AG04450 (cell line): ENCODE data around the gene SETD1A. TPM values are rescaled to one million over a fixed set of nuclear protein-coding genes. Genes with fewer than 3 reads are reported as not detected.
A peak's percentile ranks its signal among the peaks of the same experiment; 100 is the strongest.

Source experiments
- CTCF ChIA-PET: fragments of 300-600, 350-600 bp; formaldehyde crosslinking; extraction: SDS; loops from one replicate; lab custom pipeline; 2022; ENCODE audit warnings: antibody characterized with exemption, inconsistent platforms; lab: Charles Lee
- POLR2A ChIA-PET: fragments of 350-600 bp; formaldehyde crosslinking; extraction: SDS; loops from one replicate; lab custom pipeline; 2021; ENCODE audit warnings: antibody characterized with exemption, inconsistent platforms; lab: Yijun Ruan, JAX
- DNase-seq: peaks from one replicate; pipeline ENCODE4 v3.0.0-alpha.2; 2011; ENCODE audit warnings: low read depth, low spot score
- H3K27ac ChIP-seq: one replicate; pipeline ENCODE4 v1.5.1; 2012; ENCODE audit warnings: low read depth, low read length, control low read depth
- H3K27me3 ChIP-seq: one replicate; pipeline ENCODE4 v1.6.0; 2012; ENCODE audit warnings: low read length; ENCODE audit not compliant: control insufficient read depth, insufficient read depth
- H3K4me3 ChIP-seq: 2 replicates; pipeline ENCODE4 v1.5.1; 2011; ENCODE audit warnings: mild to moderate bottlenecking, low read depth, low read length, control low read depth
- H3K9me3 ChIP-seq: 2 replicates; pipeline ENCODE4 v1.5.1; 2012; ENCODE audit warnings: low read length; ENCODE audit not compliant: control insufficient read depth, insufficient read depth
- CTCF ChIP-seq: IDR thresholded peaks from 2 replicates; pipeline ENCODE4 v1.5.1; 2011; ENCODE audit warnings: low read depth, low read length, control low read depth, inconsistent platforms
- polyA plus RNA-seq: library from polyadenylated mRNA; depleted of rRNA; stranded (reverse); fragments of >200 nt; gene quantifications from 2 replicates; pipeline ENCODE4 v1.2.3, GENCODE V29; 2011

Gene SETD1A
- polyA plus RNA-seq, 1 experiment: 1.1 TPM

GRCh38 chr16:30972872-30973271, 15.3 kb downstream of the SETD1A start:
- Histone ChIP-seq H3K4me3 (no peak overlapping the region), H3K27ac (no peak overlapping the region), H3K9me3 (no peaks in the 10 kb centered on the region), H3K27me3 (no peaks in the 10 kb centered on the region)
- TF ChIP-seq CTCF: 0 out of 2 replicates have a peak, but pooled peaks have one; percentile 26
- POLR2A ChIA-PET: no interaction called here
- CTCF ChIA-PET: interaction anchor here (0.7 kb wide), 1 partner anchor 169 kb away, joined by 5 read pairs; no protein-coding TSS in a partner anchor
- DNase-seq: no peak

GRCh38 chr16:30974348-30974747, 16.8 kb downstream of the SETD1A start:
- POLR2A ChIA-PET: no interaction called here
- TF ChIP-seq CTCF: no peak
- CTCF ChIA-PET: interaction anchor here (0.9 kb wide), 1 partner anchor 10 kb away, joined by 4 read pairs; no protein-coding TSS in a partner anchor
- H3K27me3 ChIP-seq: no peaks in the 10 kb centered on the region
- no peak overlapping the region for H3K4me3 ChIP-seq
- no peak overlapping the region for H3K27ac ChIP-seq
- no peaks in the 10 kb centered on the region for H3K9me3 ChIP-seq
- no peak for DNase-seq

- no peaks in the 10 kb centered on the region for H3K9me3 ChIP-seq
- ChIA-PET POLR2A (no interaction called here), CTCF (interaction anchor here (1.5 kb wide), 1 partner anchor 8 kb away, joined by 4 read pairs; the partner anchor contains the start of gene HSD3B7)
- DNase-seq: no peak
- H3K27ac ChIP-seq: no peak overlapping the region
- no peak for TF ChIP-seq CTCF
- no peaks in the 10 kb centered on the region for H3K27me3 ChIP-seq
- H3K4me3 ChIP-seq: no peak overlapping the region
Observed at GRCh38 chr16:30976486-30976885, 18.9 kb downstream of the SETD1A start.

GRCh38 chr16:30977502-30977901, 19.9 kb downstream of the SETD1A start:
- Histone ChIP-seq H3K27ac (no peak overlapping the region), H3K27me3 (no peaks in the 10 kb centered on the region), H3K9me3 (no peaks in the 10 kb centered on the region), H3K4me3 (no peak overlapping the region)
- peak; percentile 30 for TF ChIP-seq CTCF
- CTCF ChIA-PET: interaction anchor here (0.6 kb wide), 1 partner anchor 263 kb away, joined by 3 read pairs; no protein-coding TSS in a partner anchor
- POLR2A ChIA-PET: interaction anchor here (0.6 kb wide), 1 partner anchor 18 kb away, joined by 3 read pairs; no protein-coding TSS in a partner anchor
- DNase-seq: no peak

- Histone ChIP-seq H3K9me3 (no peaks in the 10 kb centered on the region), H3K27ac (no peak overlapping the region), H3K27me3 (no peaks in the 10 kb centered on the region), H3K4me3 (no peak overlapping the region)
- CTCF ChIA-PET: no interaction called here
- POLR2A ChIA-PET: no interaction called here
- TF ChIP-seq CTCF: no peak
- no peak for DNase-seq
Observed at GRCh38 chr16:30979170-30980022, 21.8 kb downstream of the SETD1A start.
